Right ventricle myocardium superior (tissue), 1 donor: ENCODE measurements around the gene ARSD. TPM values are rescaled to one million over a fixed set of nuclear protein-coding genes. Genes with fewer than 3 reads are reported as not detected.
"Not testable (repeated sequence)": the region's sequence is repeated elsewhere in the genome, so short reads cannot be mapped to it uniquely, and the experiment has no call there.

Experiments used
- ATAC-seq: fragments of 200-7000 bp; cut with Tn5 transposase; one replicate; pipeline ENCODE4 v1.9.1; 2020; ENCODE audit warnings: mild to moderate bottlenecking; ENCODE audit not compliant: poor library complexity
- DNase-seq: peaks from one replicate; pipeline ENCODE4 v3.0.0-alpha.2; 2020
- intact Hi-C: fragments of 100-400 bp; cut with DNase I; formaldehyde crosslinking; loops from one replicate; pipeline ENCODE4 v1.11.2; 2022
- total RNA-seq: library from RNA; stranded (reverse); fragmentation: NEBNext Ultra II Directional; extraction: Animal tissue kit (Norgen Biotek cat#: 25700); gene quantifications from one replicate; pipeline ENCODE4 v1.2.1, GENCODE V29; 2021
- donor health status: DM: no; HTN: yes; CAD: no; lungs with severe emphysema.

Gene ARSD
- total RNA-seq, 1 donor from 2014 or later = 5.4 TPM

DNA sequence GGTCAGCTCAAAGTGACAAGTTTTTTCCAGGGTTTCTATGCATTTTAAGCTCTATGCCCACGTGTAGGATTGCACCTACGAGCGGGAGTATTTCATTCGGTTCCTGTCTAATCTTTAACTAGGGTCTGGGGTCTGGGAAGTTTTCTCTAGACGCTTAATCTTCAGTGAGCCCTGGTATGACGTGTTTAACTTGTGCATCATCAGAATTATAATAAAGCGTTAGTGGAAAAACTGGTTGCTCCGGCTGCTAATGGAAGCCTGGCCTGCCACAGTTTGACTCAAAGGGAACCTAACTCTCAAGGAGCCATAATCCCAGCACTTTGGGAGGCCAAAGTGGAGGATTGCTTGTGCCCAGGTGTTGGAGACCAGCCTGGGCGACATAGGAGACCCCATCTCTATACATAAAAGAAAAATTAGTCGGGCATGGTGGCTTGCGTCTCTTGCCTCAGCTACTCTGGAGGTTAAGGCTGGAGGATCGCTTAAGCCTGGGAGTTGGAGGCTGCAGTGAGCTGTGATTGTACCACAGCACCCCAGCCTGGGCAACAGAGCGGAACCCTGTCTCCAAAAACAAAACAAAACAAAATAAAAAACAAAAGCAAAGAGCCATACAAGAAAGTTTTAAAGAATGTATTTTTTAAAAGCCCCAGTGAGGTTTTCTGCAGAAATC lies 30.2 kb downstream of the ARSD start:
- no peak for DNase-seq
- no peak for ATAC-seq
- intact Hi-C loops = no loop called here

GRCh38 chrX:2897690-2898623 lies 31.2 kb downstream of the ARSD start:
- ATAC-seq = peak; percentile 25
- intact Hi-C loops, DNase-seq: not testable (repeated sequence)

DNA sequence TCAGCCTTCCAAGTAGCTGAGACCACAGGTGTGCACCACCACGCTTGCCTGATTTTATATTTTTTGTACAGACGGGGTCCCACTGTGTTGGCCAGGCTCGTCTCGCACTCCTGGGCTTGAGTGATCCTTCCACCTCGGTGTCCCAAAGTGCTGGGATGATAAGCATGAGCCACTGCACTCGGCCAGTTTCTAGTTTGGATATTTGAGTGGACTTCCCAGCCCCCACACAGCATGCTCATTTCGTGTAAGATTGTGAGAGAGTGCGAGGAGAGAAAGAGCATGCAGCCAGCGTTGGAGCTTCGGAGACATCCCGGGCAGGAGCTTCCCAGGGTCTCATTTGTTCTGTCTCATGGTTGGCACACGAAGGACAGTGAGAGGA lies 31.8 kb downstream of the ARSD start:
- intact Hi-C loops = no loop called here
- ATAC-seq = no peak
- DNase-seq = no peak

GRCh38 chrX:2894885-2895292 lies 34.2 kb downstream of the ARSD start:
- no peak for DNase-seq
- intact Hi-C loops = no loop called here
- no peak for ATAC-seq

DNA sequence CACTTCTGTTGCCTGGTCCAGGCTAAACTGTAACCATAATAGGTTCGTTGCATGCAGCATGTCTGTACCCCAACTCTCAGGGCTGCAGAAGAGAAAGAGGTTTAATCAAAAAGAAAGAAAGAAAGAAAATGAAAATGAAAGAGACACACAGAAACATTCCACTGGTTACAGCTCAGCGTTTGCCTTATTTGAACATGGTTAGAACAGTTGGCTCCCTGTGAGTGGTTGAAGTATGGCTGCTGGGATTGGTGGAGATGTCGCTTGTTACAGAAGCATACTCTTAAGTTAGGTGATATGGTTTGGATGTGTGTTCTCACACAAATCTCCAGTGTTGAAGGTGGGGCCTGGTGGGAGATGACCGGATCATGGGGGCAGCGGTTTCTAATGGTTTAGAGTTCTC lies 36.3 kb downstream of the ARSD start:
- DNase-seq = no peak
- ATAC-seq = no peak
- intact Hi-C loops = no loop called here

DNA sequence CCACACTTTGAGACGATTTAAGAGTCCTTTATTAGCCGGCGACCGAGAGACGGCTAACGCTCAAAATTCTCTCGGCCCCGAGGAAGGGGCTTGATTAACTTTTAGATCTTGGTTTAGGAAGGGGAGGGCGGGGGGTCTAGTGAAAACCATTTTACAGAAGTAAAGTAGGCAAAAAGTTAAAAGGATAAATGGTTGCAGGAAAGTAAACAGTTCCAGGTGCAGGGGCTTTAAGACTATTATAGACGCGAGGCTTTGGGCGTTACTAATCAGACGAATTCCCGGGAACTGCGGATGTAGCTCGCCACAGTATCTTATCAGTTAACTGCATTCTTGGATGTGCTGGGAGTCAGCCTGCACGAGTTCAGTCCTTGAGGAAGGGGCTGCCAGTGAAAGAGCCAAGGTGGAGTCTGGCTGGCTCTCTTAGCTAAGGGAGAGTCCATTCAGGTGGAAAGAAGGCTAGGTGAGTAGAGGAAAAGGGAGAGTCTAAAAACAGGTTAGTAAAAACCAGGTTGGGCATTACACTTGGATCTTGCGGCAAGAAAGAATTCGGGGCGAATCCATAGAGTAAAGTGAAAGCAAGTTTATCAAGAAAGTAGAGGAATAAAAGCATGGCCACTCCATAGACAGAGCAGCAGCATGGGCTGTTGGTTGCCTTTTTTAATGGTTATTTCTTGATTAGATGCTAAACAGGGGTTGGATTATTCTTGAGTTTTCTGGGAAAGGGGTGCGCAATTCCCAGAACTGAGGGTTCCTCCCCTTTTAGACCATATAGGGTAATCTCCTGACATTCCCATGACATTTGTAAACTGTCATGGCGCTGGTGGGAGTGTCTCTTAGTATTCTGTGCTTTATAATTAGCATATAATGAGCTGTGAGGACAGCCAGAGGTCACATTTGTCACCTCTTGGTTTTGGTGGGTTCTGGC lies 38.3 kb downstream of the ARSD start:
- ATAC-seq, intact Hi-C loops: not testable (repeated sequence)

DNA sequence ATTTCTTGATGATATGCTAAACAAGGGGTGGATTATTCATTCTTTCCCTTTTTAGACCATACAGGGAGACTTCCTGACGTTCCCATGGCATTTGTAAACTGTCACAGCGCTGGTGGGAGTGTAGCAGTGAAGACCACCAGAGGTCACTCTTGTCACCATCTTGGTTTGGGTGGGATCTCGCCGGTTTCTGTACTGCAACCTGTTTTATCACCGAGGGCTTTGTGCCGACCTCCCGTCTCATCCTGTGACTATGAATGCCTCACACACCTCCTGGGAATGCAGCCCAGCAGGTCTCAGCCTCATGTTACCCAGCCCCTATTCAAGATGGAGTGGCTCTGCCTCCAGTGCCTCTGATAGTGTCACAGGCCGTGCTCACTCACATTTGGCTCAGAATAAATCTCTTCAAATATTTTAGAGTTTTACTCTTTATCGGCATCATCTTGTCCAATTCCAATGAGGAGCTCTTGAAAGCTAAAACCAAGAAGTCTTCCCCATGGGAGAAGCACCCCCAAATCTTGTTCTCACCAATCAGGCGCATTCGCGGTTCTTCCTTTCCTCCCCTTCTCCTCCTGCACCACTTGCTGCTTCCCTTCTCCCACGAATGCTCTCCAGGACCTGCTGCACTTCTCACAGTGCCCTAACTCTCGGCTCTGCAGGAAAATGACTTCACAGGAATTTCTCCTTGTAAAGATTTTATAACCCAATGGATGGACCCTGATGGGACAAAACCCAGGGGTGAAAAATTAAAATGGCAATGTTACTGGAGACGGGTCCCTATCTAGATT lies 39.2 kb downstream of the ARSD start:
- intact Hi-C loops, DNase-seq: not testable (repeated sequence)
- ATAC-seq = peak; percentile 49

More for the DNA sequence above, 38.3 kb downstream of the ARSD start:
- not testable (repeated sequence) for DNase-seq

DNA sequence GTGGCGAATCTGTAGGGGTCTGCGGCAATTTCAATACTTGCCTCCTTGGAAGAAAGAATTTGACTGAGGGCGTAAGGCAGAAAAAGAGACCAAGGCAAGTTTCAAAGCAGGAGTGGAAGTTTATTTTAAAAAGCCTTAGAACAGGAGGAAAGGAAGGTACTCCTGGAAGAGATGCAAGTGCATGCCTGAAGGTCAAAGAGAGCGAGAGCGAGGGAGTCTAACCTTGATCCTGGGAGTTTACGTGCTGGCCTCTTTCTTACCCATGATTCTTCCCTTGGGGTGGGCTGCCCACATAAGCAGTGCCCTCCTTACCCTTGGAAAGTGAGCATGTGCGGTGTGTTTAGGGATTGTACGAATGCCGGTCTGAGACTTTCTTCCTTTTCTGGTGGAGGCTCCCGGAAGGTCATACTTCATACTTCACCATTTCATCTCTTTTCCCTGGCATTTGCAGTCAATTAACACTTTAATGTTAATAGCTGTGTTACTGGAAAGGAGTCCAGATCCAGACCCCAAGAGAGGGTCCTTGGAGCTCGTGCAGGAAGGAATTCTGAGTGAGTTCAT lies 40.0 kb downstream of the ARSD start:
- intact Hi-C loops = no loop called here
- DNase-seq (no peak), ATAC-seq (no peak)

DNA sequence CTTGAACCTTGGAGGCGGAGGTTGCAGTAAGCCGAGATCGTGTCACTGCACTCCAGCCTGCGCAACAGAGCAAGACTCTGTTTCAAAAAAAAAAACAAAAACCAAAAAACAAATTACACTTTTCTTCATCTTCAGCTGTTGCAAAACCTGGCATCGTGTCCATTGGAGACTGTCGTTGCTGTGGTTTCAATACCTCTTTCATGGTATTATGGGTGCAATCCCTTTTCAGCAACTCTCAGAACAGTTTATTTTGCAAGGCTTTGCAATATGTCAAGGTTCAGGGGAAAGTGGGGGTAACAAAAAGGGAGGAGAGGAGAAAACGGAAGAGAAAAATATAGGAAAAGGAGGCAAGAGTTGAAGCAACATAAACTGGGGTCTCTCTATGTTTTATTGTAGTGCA lies 40.8 kb downstream of the ARSD start:
- ATAC-seq (no peak), DNase-seq (no peak)
- intact Hi-C loops = no loop called here

- ATAC-seq = no peak
- DNase-seq = no peak
- intact Hi-C loops = no loop called here
These were observed 45.4 kb downstream of the ARSD start for GRCh38 chrX:2883770-2884169.

GRCh38 chrX:2879670-2880069 lies 49.5 kb downstream of the ARSD start:
- intact Hi-C loops = no loop called here
- no peak for DNase-seq
- ATAC-seq = no peak

GRCh38 chrX:2878563-2878962 lies 50.6 kb downstream of the ARSD start:
- intact Hi-C loops = no loop called here
- ATAC-seq (no peak), DNase-seq (no peak)

GRCh38 chrX:2875798-2876399 lies 53.2 kb downstream of the ARSD start:
- intact Hi-C loops = no loop called here
- no peak for ATAC-seq
- no peak for DNase-seq

GRCh38 chrX:2875136-2875481 lies 54.0 kb downstream of the ARSD start:
- no peak for ATAC-seq
- intact Hi-C loops = no loop called here
- DNase-seq = no peak

DNA sequence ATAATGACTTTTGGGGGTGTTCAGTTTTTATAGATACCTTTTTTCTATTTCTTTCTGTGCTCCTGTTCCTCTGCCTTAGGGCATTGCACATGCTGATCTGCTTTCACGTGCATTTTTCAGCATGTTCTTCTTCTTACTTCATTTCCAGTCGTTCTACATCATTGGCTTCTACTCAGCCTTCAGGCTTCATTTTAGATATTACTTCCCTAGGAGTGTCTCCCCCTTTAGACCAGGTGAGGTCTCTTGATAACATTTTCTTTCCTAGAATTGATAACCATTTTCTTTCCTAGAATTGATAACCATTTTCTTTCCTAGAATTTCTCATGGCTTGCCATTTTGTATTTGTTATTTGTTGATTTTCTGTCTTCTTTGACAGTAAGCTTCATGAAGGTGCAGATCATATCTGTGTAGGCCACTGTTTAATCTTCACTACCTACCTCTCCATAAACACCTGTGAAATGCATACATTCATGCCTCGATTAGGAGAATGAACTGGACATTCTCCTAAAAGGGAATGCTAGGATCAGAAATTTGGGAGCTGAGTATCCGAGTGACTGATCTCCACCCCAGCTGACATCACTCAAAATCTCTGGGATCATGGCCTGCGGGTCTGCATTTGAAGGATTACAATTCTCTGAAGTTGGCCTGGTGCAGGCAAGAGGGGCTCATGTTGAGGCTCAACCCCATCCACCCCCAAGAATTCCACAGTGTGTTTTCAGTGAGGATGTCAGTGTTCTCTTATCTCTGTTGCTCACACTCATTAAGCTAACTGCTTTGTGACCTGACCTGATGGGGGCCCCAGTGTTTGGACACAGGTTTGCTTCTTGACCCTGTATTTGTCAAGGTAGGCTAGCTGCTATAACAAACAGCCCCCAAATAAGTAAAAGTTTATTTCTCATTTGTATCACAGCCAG lies 54.7 kb downstream of the ARSD start:
- no peak for ATAC-seq
- DNase-seq = no peak
- intact Hi-C loops = no loop called here

DNA sequence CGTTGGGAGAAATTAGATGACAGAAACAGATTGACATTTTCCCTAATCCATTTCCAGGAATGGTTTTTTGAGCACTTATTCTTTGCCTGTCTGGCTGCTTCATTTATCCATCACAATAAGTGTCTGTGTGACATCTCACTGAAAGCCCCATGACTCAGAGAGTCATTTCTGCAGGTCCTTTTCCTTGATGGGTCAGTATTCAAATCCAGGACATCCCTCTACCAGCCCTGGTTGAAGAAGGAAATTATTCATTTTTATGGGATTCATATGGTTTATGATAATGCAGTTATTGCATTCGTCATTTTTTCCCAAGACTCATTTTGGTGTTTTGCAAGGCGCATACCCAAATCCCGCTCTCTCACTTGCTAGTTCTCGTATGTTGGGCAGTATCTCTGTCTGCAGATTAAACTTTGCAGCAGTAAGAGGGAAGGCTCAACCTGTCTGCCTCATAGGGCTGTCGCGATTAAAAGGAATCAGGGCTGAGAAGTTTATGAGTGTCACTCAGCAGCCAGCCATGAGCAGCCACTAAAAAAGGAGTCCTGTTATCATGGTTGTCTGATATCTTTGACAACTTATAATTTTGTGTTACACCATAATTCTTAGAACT lies 56.4 kb downstream of the ARSD start:
- ATAC-seq (no peak), DNase-seq (no peak)
- intact Hi-C loops = no loop called here
